Endothelial cell of umbilical vein (primary cell): ENCODE results near the gene ZNF485. TPM values are rescaled to one million over a fixed set of nuclear protein-coding genes. Genes with fewer than 3 reads are reported as not detected.

Source experiments
- BruUV-seq: library from RNA; stranded (reverse); fragments of 400-500 nt; replicated peaks from 2 replicates; lab custom pipeline; 2021; lab: Mats Ljungman, UMichigan
- CTCF ChIA-PET: fragments of 300-600, 350-600 bp; sonication (Branson Sonifier 250); formaldehyde crosslinking; loops from one replicate; lab custom pipeline; 2021; ENCODE audit warnings: antibody characterized with exemption, inconsistent platforms; lab: Charles Lee
- POLR2A ChIA-PET: fragments of 300-600, 350-600 bp; sonication (Branson Sonifier 250); formaldehyde crosslinking; loops from one replicate; lab custom pipeline; 2021; ENCODE audit warnings: antibody characterized with exemption, inconsistent platforms; lab: Charles Lee
- DNase-seq: peaks from one replicate; pipeline ENCODE4 v3.0.0-alpha.2; 2011; ENCODE audit warnings: low read depth, low spot score
- FAIRE-seq: peaks from 2 replicates; lab custom pipeline; 2011; peaks lifted over from hg19 to GRCh38; lab: Jason Lieb, UNC
- H2AFZ ChIP-seq: 2 replicates; pipeline ENCODE4 v1.6.0; 2012; ENCODE audit warnings: low read depth, low read length, control low read depth, inconsistent platforms
- H3K27ac ChIP-seq: 2 replicates; pipeline ENCODE4 v1.5.1; 2011; ENCODE audit warnings: low read depth, mild to moderate bottlenecking, control low read depth, low read length, moderate library complexity; ENCODE audit not compliant: insufficient read depth
- H3K27me3 ChIP-seq, 2 experiments: 2 replicates each; pipeline versions ENCODE4 v1.6.0 to v1.6.1; 2011; ENCODE audit warnings: low read length in 2 of 2, mixed read lengths in 1 of 2; ENCODE audit not compliant: control insufficient read depth in 2 of 2, insufficient read depth in 2 of 2
- H3K36me3 ChIP-seq, 2 experiments: 2 replicates in 1 of 2; 3 replicates in 1 of 2; pipeline ENCODE4 v1.5.1; 2011; ENCODE audit warnings: low read length in 2 of 2, mild to moderate bottlenecking in 1 of 2, moderate library complexity in 1 of 2; ENCODE audit not compliant: control insufficient read depth in 2 of 2, insufficient read depth in 2 of 2; ENCODE audit errors: extremely low read depth in 1 of 2
- H3K4me1 ChIP-seq: 3 replicates; pipeline ENCODE4 v1.5.1; 2011; ENCODE audit warnings: mild to moderate bottlenecking, low read length; ENCODE audit not compliant: control insufficient read depth, insufficient read depth; ENCODE audit errors: extremely low read depth
- H3K4me2 ChIP-seq: 2 replicates; pipeline ENCODE4 v1.6.1; 2011; ENCODE audit warnings: low read length, control low read depth, mixed read lengths; ENCODE audit not compliant: insufficient read depth
- H3K4me3 ChIP-seq, 3 experiments: fragments of 200-600 bp in 1 of 3; sonication (generic), shearing (Covaris generic) in 1 of 3; replicated peaks in 1 of 3; 2 replicates each; pipeline ENCODE4 v1.5.1; 2011 to 2016; ENCODE audit warnings: control low read depth in 3 of 3, low read length in 3 of 3, mild to moderate bottlenecking in 2 of 3, inconsistent platforms in 1 of 3, low read depth in 1 of 3, moderate library complexity in 1 of 3; ENCODE audit not compliant: insufficient read depth in 1 of 3
- H3K79me2 ChIP-seq: 2 replicates; pipeline ENCODE4 v1.6.0; 2012; ENCODE audit warnings: low read length, inconsistent platforms; ENCODE audit not compliant: control insufficient read depth, insufficient read depth
- H3K9ac ChIP-seq: replicated peaks from 2 replicates; pipeline ENCODE3; 2011; ENCODE audit warnings: low read length, control low read depth; ENCODE audit not compliant: insufficient read depth; ENCODE audit errors: extremely low read depth
- H3K9me1 ChIP-seq: replicated peaks from 3 replicates; pipeline ENCODE4 v1.6.0; 2011; ENCODE audit warnings: mild to moderate bottlenecking, low read length; ENCODE audit not compliant: control insufficient read depth, insufficient read depth; ENCODE audit errors: extremely low read depth
- H3K9me3 ChIP-seq: replicated peaks from 2 replicates; pipeline ENCODE4 v1.5.1; 2012; ENCODE audit warnings: low read length, inconsistent platforms; ENCODE audit not compliant: control insufficient read depth, insufficient read depth
- H4K20me1 ChIP-seq: replicated peaks from 2 replicates; pipeline ENCODE3; 2011; ENCODE audit warnings: mild to moderate bottlenecking, low read length; ENCODE audit not compliant: control insufficient read depth, insufficient read depth; ENCODE audit errors: extremely low read depth
- CTCF ChIP-seq, 2 donors: IDR thresholded peaks; 1 replicate in 1 of 2; 2 replicates in 1 of 2; pipeline ENCODE4 v1.5.1; 2011; ENCODE audit warnings: low read length in 2 of 2, mild to moderate bottlenecking in 2 of 2, moderate library complexity in 2 of 2, control low read depth in 1 of 2, inconsistent platforms in 1 of 2, low read depth in 1 of 2; ENCODE audit not compliant: insufficient read depth in 1 of 2; ENCODE audit errors: extremely low read depth in 1 of 2
- EZH2 ChIP-seq: IDR thresholded peaks from 2 replicates; pipeline ENCODE4 v1.6.1; 2012; ENCODE audit warnings: borderline replicate concordance, low read depth, mild to moderate bottlenecking, moderate library complexity, low read length, inconsistent platforms; ENCODE audit not compliant: severe bottlenecking
- FOS ChIP-seq: IDR thresholded peaks from 2 replicates; pipeline ENCODE4 v1.6.1; 2011; ENCODE audit warnings: mild to moderate bottlenecking, low read length, moderate library complexity, borderline replicate concordance; ENCODE audit not compliant: insufficient read depth
- GATA2 ChIP-seq: IDR thresholded peaks from 2 replicates; pipeline ENCODE4 v1.7.0; 2011; ENCODE audit warnings: low read depth, mild to moderate bottlenecking, moderate library complexity, mixed read lengths, low read length; ENCODE audit not compliant: insufficient read length, insufficient read depth
- JUN ChIP-seq: IDR thresholded peaks from 2 replicates; pipeline ENCODE4 v1.6.1; 2011; ENCODE audit warnings: borderline replicate concordance, low read depth; ENCODE audit not compliant: insufficient read length, insufficient read depth
- MAX ChIP-seq: IDR thresholded peaks from 2 replicates; pipeline ENCODE4 v1.6.1; 2011; ENCODE audit not compliant: insufficient read depth, insufficient read length
- MYC ChIP-seq: IDR thresholded peaks from one replicate; pipeline ENCODE4 v1.6.1; 2011; ENCODE audit warnings: mild to moderate bottlenecking, low read depth, low read length
- POLR2A ChIP-seq: IDR thresholded peaks from 2 replicates; pipeline ENCODE4 v1.6.1; 2012; ENCODE audit warnings: low read depth, mild to moderate bottlenecking, control low read depth, low read length
- POLR2AphosphoS5 ChIP-seq: IDR thresholded peaks from 2 replicates; pipeline ENCODE4 v1.6.1; 2012; ENCODE audit warnings: low read depth, mild to moderate bottlenecking, control low read depth, low read length, moderate library complexity; ENCODE audit not compliant: insufficient read depth
- dilution Hi-C: fragments of 300-500 bp; cut with MboI; formaldehyde crosslinking; loops from one replicate; pipeline ENCODE4 v1.15.0; 2019; ENCODE audit warnings: low sequenced_read_pairs; ENCODE audit not compliant: extremely low pct_ligation_motif_present
- intact Hi-C: fragments of 100-400 bp; cut with micrococcal nuclease; formaldehyde crosslinking; loops from one replicate; pipeline ENCODE4 v1.10.0; 2022
- polyA plus RNA-seq, 4 experiments: library from polyadenylated mRNA; depleted of rRNA in 3 of 4; stranded (reverse) in 3 of 4; unstranded in 1 of 4; fragments of >200 nt; gene quantifications; 2 replicates each; pipeline versions ENCODE4 v1.2.1 to v1.2.3, GENCODE V29; 2011 to 2012; ENCODE audit warnings: missing spikeins in 1 of 4
- total RNA-seq: library from RNA; stranded (reverse); gene quantifications from 2 replicates; pipeline ENCODE4 v1.2.3, GENCODE V29; 2021

Gene ZNF485
- total and polyA plus RNA-seq, 2 donors (not counting 3 experiments of a cell fraction or from before 2014, with no cell fraction given): 1.0 to 1.2 TPM

- ChIA-PET CTCF (no interaction called here), POLR2A (no interaction called here)
- FAIRE-seq (no peak), DNase-seq (no peak)
- TF ChIP-seq MYC (no peak), CTCF (IDR thresholded peaks at IDR 0.05; ENCODE audit: extremely low read depth in 1 of 2, insufficient read depth in 1 of 2, low read depth in 1 of 2, low read length in 2 of 2) (no peak), POLR2AphosphoS5 (no peak), EZH2 (no peak), POLR2A (no peak), JUN (no peak), MAX (no peak), GATA2 (no peak), FOS (no peak)
- intact Hi-C loops: no loop called here
- Histone ChIP-seq H2AFZ (no peak overlapping the region), H3K27me3 (no peaks in the 10 kb centered on the region), H3K9me1 (no peaks in the 10 kb centered on the region), H3K9me3 (peaks cover 7% of the 10 kb centered on the region), H3K27ac (no peak overlapping the region), H3K36me3 (no peaks in the 10 kb centered on the region), H3K4me3 (no peak overlapping the region), H4K20me1 (no peaks in the 10 kb centered on the region), H3K4me2 (no peak overlapping the region), H3K4me1 (no peaks in the 10 kb centered on the region), H3K9ac (no peak overlapping the region), H3K79me2 (no peaks in the 10 kb centered on the region)
- dilution Hi-C loops: no loop called here
- BruUV-seq: no TSS peak
Observed at GRCh38 chr10:43619368-43619767, 13.1 kb downstream of the ZNF485 start.
